Neural cell (in vitro differentiated cells): Measurements from ENCODE around the gene TRIO.

ENCODE experiments used
- POLR2AphosphoS5 ChIP-seq: IDR thresholded peaks from 2 replicates; pipeline ENCODE4 v1.6.1; 2012
- SMC3 ChIP-seq: fragments of 450-650 bp; conservative IDR thresholded peaks from 2 replicates; pipeline ENCODE4 v1.6.1; 2014; ENCODE audit warnings: antibody characterized with exemption, mild to moderate bottlenecking, moderate library complexity; ENCODE audit not compliant: poor library complexity
- TF ChIP-seq, protein P1 (sequence below): fragments of 450-650 bp; IDR thresholded peaks from 2 replicates; pipeline ENCODE4 v1.5.1; 2014; ENCODE audit warnings: antibody characterized with exemption, mild to moderate bottlenecking, moderate library complexity; ENCODE audit not compliant: poor library complexity, severe bottlenecking

DNA sequence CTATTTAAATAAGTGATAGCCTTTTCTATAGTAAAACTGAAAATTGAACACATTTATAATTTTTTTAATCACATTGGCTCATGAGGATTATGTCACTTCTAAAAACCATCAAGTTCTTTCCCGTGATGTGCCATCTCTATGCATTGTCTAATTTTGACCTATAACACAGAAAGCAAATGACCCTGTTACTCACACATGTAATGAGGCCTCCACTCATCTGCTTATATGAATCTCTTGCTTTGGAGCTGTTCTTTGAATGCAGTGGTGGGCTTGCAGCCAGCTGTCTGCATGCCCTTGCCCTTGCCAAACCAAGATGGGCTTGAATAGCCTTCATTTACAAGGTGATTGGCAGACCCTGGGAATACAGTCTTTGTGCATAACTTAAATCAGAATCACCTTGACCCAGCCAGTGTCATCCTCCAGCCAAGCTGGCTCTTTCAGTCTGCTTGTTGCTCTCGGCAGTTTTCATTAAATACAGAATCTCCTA is 163.2 kb downstream of the TRIO start:
- TF ChIP-seq, protein P1, sequence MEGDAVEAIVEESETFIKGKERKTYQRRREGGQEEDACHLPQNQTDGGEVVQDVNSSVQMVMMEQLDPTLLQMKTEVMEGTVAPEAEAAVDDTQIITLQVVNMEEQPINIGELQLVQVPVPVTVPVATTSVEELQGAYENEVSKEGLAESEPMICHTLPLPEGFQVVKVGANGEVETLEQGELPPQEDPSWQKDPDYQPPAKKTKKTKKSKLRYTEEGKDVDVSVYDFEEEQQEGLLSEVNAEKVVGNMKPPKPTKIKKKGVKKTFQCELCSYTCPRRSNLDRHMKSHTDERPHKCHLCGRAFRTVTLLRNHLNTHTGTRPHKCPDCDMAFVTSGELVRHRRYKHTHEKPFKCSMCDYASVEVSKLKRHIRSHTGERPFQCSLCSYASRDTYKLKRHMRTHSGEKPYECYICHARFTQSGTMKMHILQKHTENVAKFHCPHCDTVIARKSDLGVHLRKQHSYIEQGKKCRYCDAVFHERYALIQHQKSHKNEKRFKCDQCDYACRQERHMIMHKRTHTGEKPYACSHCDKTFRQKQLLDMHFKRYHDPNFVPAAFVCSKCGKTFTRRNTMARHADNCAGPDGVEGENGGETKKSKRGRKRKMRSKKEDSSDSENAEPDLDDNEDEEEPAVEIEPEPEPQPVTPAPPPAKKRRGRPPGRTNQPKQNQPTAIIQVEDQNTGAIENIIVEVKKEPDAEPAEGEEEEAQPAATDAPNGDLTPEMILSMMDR = no peak
- TF ChIP-seq POLR2AphosphoS5 (no peak), SMC3 (no peak)
